ENCODE results near the gene ZNF205. TPM values are rescaled to one million over a fixed set of nuclear protein-coding genes. Genes with fewer than 3 reads are reported as not detected.
A peak's percentile ranks its signal among the peaks of the same experiment; 100 is the strongest.

ZNF205 gene
- total and polyA plus RNA-seq, 2 of the 13 experiments (the other 11 are each of a cell fraction or from before 2014, with no cell fraction given): 5.8 to 10.2 TPM

DNA sequence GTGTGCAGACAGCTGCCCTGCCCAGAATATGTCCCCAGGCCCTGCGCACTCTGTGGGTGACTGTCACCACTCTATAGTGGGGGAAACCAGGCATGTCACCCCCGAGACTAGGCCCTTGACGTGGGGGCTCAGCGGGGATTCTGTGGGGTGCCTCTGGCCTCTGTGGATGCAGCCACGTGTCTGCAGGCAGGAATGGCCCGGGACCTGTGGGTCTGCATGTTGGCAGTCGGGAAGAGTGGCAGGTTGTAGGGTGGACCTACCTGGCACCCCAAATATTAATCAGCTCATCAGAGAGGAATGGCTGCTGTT lies 46.0 kb upstream of the ZNF205 start:
- no TSS peak for BruUV-seq (replicated peaks)
- Histone ChIP-seq H3K36me3 (replicated peaks in 1 of 2; ENCODE audit: control insufficient read depth in 1 of 2, insufficient read depth in 2 of 2, low read length in 2 of 2) (peaks cover 9 to 16% of the 10 kb centered on the region in 2 experiments; a peak in 2 of 5 replicates), H3K4me1 (ENCODE audit: insufficient read depth, low read length) (peaks cover 30% of the 10 kb centered on the region), H4K20me1 (ENCODE audit: insufficient read depth, low read length) (no peaks in the 10 kb centered on the region), H3K9me3 (ENCODE audit: low read length) (no peaks in the 10 kb centered on the region), H3K4me3 (replicated peaks in 1 of 3; ENCODE audit: insufficient read depth in 1 of 3, low read depth in 2 of 3, low read length in 3 of 3) (peak overlapping the region; percentile 57 to 90 (median 71)), H3K79me2 (ENCODE audit: insufficient read depth, low read length) (peaks cover 17% of the 10 kb centered on the region), H3K9ac (ENCODE audit: insufficient read depth, low read depth, low read length) (peak overlapping the region; percentile 96), H3K27me3 (ENCODE audit: control insufficient read depth in 1 of 2, insufficient read depth in 2 of 2, low read length in 2 of 2) (peaks cover 0 to under 1% of the 10 kb centered on the region in 2 experiments; a peak in 2 of 5 replicates), H3K27ac (ENCODE audit: extremely low read length, insufficient read depth, low read length) (peak overlapping the region; percentile 82), H2AFZ (ENCODE audit: low read length) (no peak overlapping the region), H3K4me2 (ENCODE audit: low read depth, low read length) (peak overlapping the region; percentile 94)
- ChIA-PET POLR2A (interaction anchor here (1.0 to 4.9 kb wide), 6 partner anchors 9 to 46 kb away, joined by 6 to 38 read pairs (median 13); partner anchors contain the start of genes HCFC1R1, THOC6 and TNFRSF12A), CTCF (ENCODE audit: low intra/inter-chr PET ratio, low total read pairs) (no interaction called here)
- WGBS (ENCODE audit: low lambda C conversion rate): 18% methylated on average over 5 of the region's 7 CpGs
- FAIRE-seq: no peak
- ATAC-seq: no peak
- in situ Hi-C loops (cut with HindIII; ENCODE audit: extremely low pct_ligation_motif_present, low pct_unique_long_range_greater_than_20kb): no loop called here
- DNase-seq (ENCODE audit: low spot score): no peak
- intact Hi-C loops (cut with micrococcal nuclease; ENCODE audit: unreplicated experiment): no loop called here
- 0 out of 2 replicates have a peak, but pooled peaks have one; percentile 43 for TF ChIP-seq ZNF879 (CRISPR knock-in tag; IDR thresholded peaks at IDR 0.05)
- TF ChIP-seq EED (CRISPR knock-in tag; IDR thresholded peaks at IDR 0.05): 0 out of 2 replicates have a peak, but pooled peaks have one; percentile 35
- TF ChIP-seq, protein P1, sequence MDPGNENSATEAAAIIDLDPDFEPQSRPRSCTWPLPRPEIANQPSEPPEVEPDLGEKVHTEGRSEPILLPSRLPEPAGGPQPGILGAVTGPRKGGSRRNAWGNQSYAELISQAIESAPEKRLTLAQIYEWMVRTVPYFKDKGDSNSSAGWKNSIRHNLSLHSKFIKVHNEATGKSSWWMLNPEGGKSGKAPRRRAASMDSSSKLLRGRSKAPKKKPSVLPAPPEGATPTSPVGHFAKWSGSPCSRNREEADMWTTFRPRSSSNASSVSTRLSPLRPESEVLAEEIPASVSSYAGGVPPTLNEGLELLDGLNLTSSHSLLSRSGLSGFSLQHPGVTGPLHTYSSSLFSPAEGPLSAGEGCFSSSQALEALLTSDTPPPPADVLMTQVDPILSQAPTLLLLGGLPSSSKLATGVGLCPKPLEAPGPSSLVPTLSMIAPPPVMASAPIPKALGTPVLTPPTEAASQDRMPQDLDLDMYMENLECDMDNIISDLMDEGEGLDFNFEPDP (CRISPR knock-in tag; conservative IDR thresholded peaks at IDR 0.05): no peak
- peak; percentile 36; the same call in 1 of the 2 replicates for TF ChIP-seq RBFOX2 (IDR thresholded peaks at IDR 0.05; ENCODE audit: low read depth, low read length)
- no peak for TF ChIP-seq MAZ (IDR thresholded peaks at IDR 0.05; ENCODE audit: borderline replicate concordance, low read depth, low read length)
- no peak for TF ChIP-seq MAZ (CRISPR knock-in tag; IDR thresholded peaks at IDR 0.05; ENCODE audit: low read depth)
- 0 out of 2 replicates have a peak, but pooled peaks have one; percentile 13 for TF ChIP-seq ZNF878 (CRISPR knock-in tag; IDR thresholded peaks at IDR 0.05)
- TF ChIP-seq YEATS2 (CRISPR knock-in tag; IDR thresholded peaks at IDR 0.05; ENCODE audit: borderline replicate concordance): no peak
- TF ChIP-seq, protein P2, sequence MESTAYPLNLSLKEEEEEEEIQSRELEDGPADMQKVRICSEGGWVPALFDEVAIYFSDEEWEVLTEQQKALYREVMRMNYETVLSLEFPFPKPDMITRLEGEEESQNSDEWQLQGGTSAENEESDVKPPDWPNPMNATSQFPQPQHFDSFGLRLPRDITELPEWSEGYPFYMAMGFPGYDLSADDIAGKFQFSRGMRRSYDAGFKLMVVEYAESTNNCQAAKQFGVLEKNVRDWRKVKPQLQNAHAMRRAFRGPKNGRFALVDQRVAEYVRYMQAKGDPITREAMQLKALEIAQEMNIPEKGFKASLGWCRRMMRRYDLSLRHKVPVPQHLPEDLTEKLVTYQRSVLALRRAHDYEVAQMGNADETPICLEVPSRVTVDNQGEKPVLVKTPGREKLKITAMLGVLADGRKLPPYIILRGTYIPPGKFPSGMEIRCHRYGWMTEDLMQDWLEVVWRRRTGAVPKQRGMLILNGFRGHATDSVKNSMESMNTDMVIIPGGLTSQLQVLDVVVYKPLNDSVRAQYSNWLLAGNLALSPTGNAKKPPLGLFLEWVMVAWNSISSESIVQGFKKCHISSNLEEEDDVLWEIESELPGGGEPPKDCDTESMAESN (CRISPR knock-in tag; conservative IDR thresholded peaks at IDR 0.05): 0 out of 2 replicates have a peak, but pooled peaks have one; percentile 48
- TF ChIP-seq, protein P3, sequence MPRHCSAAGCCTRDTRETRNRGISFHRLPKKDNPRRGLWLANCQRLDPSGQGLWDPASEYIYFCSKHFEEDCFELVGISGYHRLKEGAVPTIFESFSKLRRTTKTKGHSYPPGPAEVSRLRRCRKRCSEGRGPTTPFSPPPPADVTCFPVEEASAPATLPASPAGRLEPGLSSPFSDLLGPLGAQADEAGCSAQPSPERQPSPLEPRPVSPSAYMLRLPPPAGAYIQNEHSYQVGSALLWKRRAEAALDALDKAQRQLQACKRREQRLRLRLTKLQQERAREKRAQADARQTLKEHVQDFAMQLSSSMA (CRISPR knock-in tag; IDR thresholded peaks at IDR 0.05): no peak
- no peak for TF ChIP-seq REL (CRISPR knock-in tag; conservative IDR thresholded peaks at IDR 0.05)
- TF ChIP-seq FOSL1 (CRISPR knock-in tag; IDR thresholded peaks at IDR 0.05; ENCODE audit: borderline replicate concordance): no peak
- no peak; the same call in 1 of the 2 replicates for TF ChIP-seq KMT2A (CRISPR knock-in tag; IDR thresholded peaks at IDR 0.05)
- 0 out of 2 replicates have a peak, but pooled peaks have one; percentile 2 for TF ChIP-seq PHF8 (CRISPR knock-in tag; IDR thresholded peaks at IDR 0.05)
- no peak for TF ChIP-seq KAT2B (IDR thresholded peaks at IDR 0.05; ENCODE audit: borderline replicate concordance, low read depth, low read length)
- TF ChIP-seq, protein P4, sequence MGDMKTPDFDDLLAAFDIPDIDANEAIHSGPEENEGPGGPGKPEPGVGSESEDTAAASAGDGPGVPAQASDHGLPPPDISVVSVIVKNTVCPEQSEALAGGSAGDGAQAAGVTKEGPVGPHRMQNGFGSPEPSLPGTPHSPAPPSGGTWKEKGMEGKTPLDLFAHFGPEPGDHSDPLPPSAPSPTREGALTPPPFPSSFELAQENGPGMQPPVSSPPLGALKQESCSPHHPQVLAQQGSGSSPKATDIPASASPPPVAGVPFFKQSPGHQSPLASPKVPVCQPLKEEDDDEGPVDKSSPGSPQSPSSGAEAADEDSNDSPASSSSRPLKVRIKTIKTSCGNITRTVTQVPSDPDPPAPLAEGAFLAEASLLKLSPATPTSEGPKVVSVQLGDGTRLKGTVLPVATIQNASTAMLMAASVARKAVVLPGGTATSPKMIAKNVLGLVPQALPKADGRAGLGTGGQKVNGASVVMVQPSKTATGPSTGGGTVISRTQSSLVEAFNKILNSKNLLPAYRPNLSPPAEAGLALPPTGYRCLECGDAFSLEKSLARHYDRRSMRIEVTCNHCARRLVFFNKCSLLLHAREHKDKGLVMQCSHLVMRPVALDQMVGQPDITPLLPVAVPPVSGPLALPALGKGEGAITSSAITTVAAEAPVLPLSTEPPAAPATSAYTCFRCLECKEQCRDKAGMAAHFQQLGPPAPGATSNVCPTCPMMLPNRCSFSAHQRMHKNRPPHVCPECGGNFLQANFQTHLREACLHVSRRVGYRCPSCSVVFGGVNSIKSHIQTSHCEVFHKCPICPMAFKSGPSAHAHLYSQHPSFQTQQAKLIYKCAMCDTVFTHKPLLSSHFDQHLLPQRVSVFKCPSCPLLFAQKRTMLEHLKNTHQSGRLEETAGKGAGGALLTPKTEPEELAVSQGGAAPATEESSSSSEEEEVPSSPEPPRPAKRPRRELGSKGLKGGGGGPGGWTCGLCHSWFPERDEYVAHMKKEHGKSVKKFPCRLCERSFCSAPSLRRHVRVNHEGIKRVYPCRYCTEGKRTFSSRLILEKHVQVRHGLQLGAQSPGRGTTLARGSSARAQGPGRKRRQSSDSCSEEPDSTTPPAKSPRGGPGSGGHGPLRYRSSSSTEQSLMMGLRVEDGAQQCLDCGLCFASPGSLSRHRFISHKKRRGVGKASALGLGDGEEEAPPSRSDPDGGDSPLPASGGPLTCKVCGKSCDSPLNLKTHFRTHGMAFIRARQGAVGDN (CRISPR knock-in tag; IDR thresholded peaks at IDR 0.05): peak; percentile 62
- peak; percentile 69; the same call in 1 of the 2 replicates for TF ChIP-seq ZNF430 (CRISPR knock-in tag; IDR thresholded peaks at IDR 0.05)

Measured in HepG2 (cell line).